AG20443 (cell line): Measurements from ENCODE around the gene NHSL1.
A peak's percentile ranks its signal among the peaks of the same experiment; 100 is the strongest.
"Not testable (repeated sequence)": the region's sequence is repeated elsewhere in the genome, so short reads cannot be mapped to it uniquely, and the experiment has no call there.

ENCODE experiments used
- DNase-seq: peaks from one replicate; pipeline ENCODE4 v3.0.0; 2012; ENCODE audit warnings: low spot score, mixed read lengths

Gene NHSL1

GRCh38 chr6:138428944-138429598 is 70.2 kb downstream of the NHSL1 start:
- peak; percentile 60 for DNase-seq

- no peak for DNase-seq
Measured at GRCh38 chr6:138427701-138428100, 71.6 kb downstream of the NHSL1 start.

- no peak for DNase-seq
Measured at GRCh38 chr6:138426500-138427123, 72.7 kb downstream of the NHSL1 start.

GRCh38 chr6:138425256-138425655 is 74.0 kb downstream of the NHSL1 start:
- not testable (repeated sequence) for DNase-seq

GRCh38 chr6:138424004-138424904 is 75.0 kb downstream of the NHSL1 start:
- DNase-seq: no peak

GRCh38 chr6:138422861-138423260 is 76.4 kb downstream of the NHSL1 start:
- DNase-seq: no peak

- DNase-seq: no peak
Measured at GRCh38 chr6:138421608-138422007, 77.7 kb downstream of the NHSL1 start.

GRCh38 chr6:138421089-138421488 is 78.2 kb downstream of the NHSL1 start:
- DNase-seq: no peak

GRCh38 chr6:138420356-138420755 is 78.9 kb downstream of the NHSL1 start:
- no peak for DNase-seq

- DNase-seq: no peak
Measured at GRCh38 chr6:138419766-138420165, 79.5 kb downstream of the NHSL1 start.

GRCh38 chr6:138418118-138418742 is 81.1 kb downstream of the NHSL1 start:
- DNase-seq: no peak

- no peak for DNase-seq
Measured at GRCh38 chr6:138417493-138418117, 81.7 kb downstream of the NHSL1 start.

GRCh38 chr6:138416206-138416605 is 83.1 kb downstream of the NHSL1 start:
- no peak for DNase-seq

GRCh38 chr6:138415125-138415524 is 84.2 kb downstream of the NHSL1 start:
- no peak for DNase-seq

GRCh38 chr6:138410972-138411880 is 88.1 kb downstream of the NHSL1 start:
- DNase-seq: peak; percentile 29

GRCh38 chr6:138410048-138410735 is 89.1 kb downstream of the NHSL1 start:
- no peak for DNase-seq

- DNase-seq: no peak
Measured at GRCh38 chr6:138406443-138406842, 92.9 kb downstream of the NHSL1 start.

GRCh38 chr6:138405816-138406413 is 93.4 kb downstream of the NHSL1 start:
- no peak for DNase-seq

- DNase-seq: peak; percentile 26
Measured at GRCh38 chr6:138404666-138405337, 94.5 kb downstream of the NHSL1 start.
